Neural crest cell (in vitro differentiated cells): ENCODE results near the gene TBC1D16. TPM values are rescaled to one million over a fixed set of nuclear protein-coding genes. Genes with fewer than 3 reads are reported as not detected.

Source experiments
- DNase-seq: peaks from one replicate; pipeline ENCODE4 v3.0.0; 2021; ENCODE audit warnings: low read depth, mixed read lengths, low spot score
- H3K27ac Mint-ChIP-seq: one replicate; pipeline ENCODE4 v1.8.0; 2021; ENCODE audit warnings: mild to moderate bottlenecking, mixed read lengths; ENCODE audit not compliant: unreplicated experiment
- H3K27me3 Mint-ChIP-seq: 2 replicates; pipeline ENCODE4 v1.8.0; 2021; ENCODE audit warnings: low read depth, mild to moderate bottlenecking, mixed read lengths
- H3K36me3 Mint-ChIP-seq: 2 replicates; pipeline ENCODE4 v1.8.0; 2021; ENCODE audit warnings: low read depth, mild to moderate bottlenecking, mixed read lengths
- H3K4me1 Mint-ChIP-seq: 2 replicates; pipeline ENCODE4 v1.8.0; 2021; ENCODE audit warnings: mixed read lengths
- H3K4me3 Mint-ChIP-seq: one replicate; pipeline ENCODE4 v1.8.0; 2021; ENCODE audit warnings: mild to moderate bottlenecking, mixed read lengths
- H3K9me3 Mint-ChIP-seq: 2 replicates; pipeline ENCODE4 v1.8.0; 2021; ENCODE audit warnings: mixed read lengths
- total RNA-seq: library from RNA; stranded (reverse); gene quantifications from 2 replicates; pipeline ENCODE4 v1.2.1, GENCODE V29; 2021
- TF ChIP-seq, protein P1 (sequence below): fragments of 200-600 bp; sonication (generic); conservative IDR thresholded peaks from 2 replicates; pipeline ENCODE4 v1.5.0; 2021; ENCODE audit warnings: antibody characterized with exemption, mild to moderate bottlenecking

The TBC1D16 gene
- total RNA-seq, 1 donor from 2014 or later = 96.2 TPM

GRCh38 chr17:80031691-80032430, 3.8 kb downstream of the TBC1D16 start:
- no peaks in the 10 kb centered on the region for H3K27me3 Mint-ChIP-seq
- H3K4me1 Mint-ChIP-seq = peaks cover 56% of the 10 kb centered on the region
- H3K36me3 Mint-ChIP-seq = peaks cover 2% of the 10 kb centered on the region
- peak overlapping the region; percentile 68 for H3K4me3 Mint-ChIP-seq
- TF ChIP-seq, protein P1, sequence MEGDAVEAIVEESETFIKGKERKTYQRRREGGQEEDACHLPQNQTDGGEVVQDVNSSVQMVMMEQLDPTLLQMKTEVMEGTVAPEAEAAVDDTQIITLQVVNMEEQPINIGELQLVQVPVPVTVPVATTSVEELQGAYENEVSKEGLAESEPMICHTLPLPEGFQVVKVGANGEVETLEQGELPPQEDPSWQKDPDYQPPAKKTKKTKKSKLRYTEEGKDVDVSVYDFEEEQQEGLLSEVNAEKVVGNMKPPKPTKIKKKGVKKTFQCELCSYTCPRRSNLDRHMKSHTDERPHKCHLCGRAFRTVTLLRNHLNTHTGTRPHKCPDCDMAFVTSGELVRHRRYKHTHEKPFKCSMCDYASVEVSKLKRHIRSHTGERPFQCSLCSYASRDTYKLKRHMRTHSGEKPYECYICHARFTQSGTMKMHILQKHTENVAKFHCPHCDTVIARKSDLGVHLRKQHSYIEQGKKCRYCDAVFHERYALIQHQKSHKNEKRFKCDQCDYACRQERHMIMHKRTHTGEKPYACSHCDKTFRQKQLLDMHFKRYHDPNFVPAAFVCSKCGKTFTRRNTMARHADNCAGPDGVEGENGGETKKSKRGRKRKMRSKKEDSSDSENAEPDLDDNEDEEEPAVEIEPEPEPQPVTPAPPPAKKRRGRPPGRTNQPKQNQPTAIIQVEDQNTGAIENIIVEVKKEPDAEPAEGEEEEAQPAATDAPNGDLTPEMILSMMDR = no peak
- DNase-seq = no peak
- H3K27ac Mint-ChIP-seq = no peak overlapping the region
- H3K9me3 Mint-ChIP-seq = no peaks in the 10 kb centered on the region

DNA sequence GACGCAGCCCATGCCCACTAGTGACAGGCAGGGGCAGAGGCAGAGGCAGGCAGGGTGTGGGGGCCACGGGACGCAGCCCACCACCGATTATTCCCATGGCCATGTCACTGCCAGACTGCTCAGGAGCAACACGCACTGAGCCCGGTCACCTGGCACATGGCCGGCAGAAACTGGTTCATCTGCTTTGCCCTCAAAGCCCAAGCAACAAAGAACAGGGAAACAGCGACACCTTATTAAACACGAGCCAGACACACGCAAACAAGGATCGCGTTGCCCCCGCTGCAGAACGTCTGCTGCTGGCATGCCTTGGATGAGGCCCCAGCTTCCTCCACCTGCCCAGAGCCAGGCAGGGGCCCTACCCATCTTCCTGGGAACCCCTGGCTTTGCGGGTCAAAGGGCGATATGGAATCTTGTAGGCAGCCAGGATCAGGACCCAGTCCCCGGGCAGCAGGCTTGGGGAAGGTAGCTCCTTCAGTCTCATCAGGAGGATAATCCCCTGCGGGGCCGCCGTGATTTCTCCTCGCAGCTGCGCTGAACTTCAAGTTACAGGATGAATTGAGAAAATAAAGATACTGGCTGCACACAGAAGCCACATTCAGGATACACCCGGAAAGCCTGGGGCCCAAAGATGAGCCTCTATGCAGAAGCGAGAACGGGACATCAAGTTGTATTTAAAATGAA, 4.8 kb downstream of the TBC1D16 start:
- Mint-ChIP-seq H3K9me3 (no peaks in the 10 kb centered on the region), H3K36me3 (peaks cover 3% of the 10 kb centered on the region), H3K27me3 (no peaks in the 10 kb centered on the region), H3K4me3 (peak overlapping the region; percentile 68), H3K4me1 (peaks cover 63% of the 10 kb centered on the region), H3K27ac (no peak overlapping the region)
- TF ChIP-seq, protein P1 = no peak
- DNase-seq = no peak

DNA sequence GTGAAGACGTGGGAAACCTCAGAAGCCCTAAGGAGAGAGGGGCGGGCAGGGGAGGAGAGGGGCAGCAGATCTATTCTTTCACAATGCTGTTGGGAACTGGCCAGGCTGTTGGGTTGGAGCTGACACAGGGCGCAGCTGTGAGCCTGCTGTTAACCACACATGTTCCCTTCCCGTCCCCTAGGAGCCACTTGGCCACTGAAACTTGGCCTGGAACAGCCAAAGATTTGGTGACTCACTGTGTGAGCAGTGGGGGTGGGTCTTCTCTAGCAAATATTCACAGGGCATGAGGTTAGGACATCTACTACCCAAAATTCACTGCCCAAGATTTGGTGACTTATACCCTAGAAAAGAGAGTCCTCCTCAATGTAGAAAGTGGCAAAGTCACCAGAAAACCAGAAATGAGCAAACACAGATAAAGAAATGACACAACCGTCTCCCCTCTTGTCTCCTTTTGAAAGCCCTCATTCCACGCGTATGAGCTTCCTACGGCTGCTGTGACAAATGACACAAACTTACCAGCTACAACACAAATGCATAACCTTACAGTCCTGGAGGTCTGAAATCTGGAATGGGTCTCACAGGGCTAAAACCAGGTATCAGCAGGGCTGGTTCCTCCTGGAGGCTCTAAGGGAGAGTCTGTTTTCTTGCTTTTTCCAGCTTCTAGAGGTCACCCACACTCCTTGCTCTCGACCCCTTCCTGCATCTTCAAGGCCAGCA, 6.3 kb downstream of the TBC1D16 start:
- Mint-ChIP-seq H3K36me3 (peaks cover 3% of the 10 kb centered on the region), H3K4me3 (peak overlapping the region; percentile 16)
- DNase-seq = no peak

GRCh38 chr17:80028030-80028429, 7.6 kb downstream of the TBC1D16 start:
- no peak overlapping the region for H3K27ac Mint-ChIP-seq
- DNase-seq = no peak
- no peak overlapping the region for H3K4me3 Mint-ChIP-seq
- peaks cover 43% of the 10 kb centered on the region for H3K4me1 Mint-ChIP-seq
- H3K27me3 Mint-ChIP-seq = no peaks in the 10 kb centered on the region
- TF ChIP-seq, protein P1 = no peak
- peaks cover 3% of the 10 kb centered on the region for H3K36me3 Mint-ChIP-seq
- H3K9me3 Mint-ChIP-seq = no peaks in the 10 kb centered on the region

More for the DNA sequence above, 6.3 kb downstream of the TBC1D16 start:
- TF ChIP-seq, protein P1 = no peak
- H3K9me3 Mint-ChIP-seq = no peaks in the 10 kb centered on the region
- H3K27ac Mint-ChIP-seq = no peak overlapping the region
- peaks cover 54% of the 10 kb centered on the region for H3K4me1 Mint-ChIP-seq
- no peaks in the 10 kb centered on the region for H3K27me3 Mint-ChIP-seq

GRCh38 chr17:80027043-80027435, 8.6 kb downstream of the TBC1D16 start:
- H3K27me3 Mint-ChIP-seq = no peaks in the 10 kb centered on the region
- peaks cover 3% of the 10 kb centered on the region for H3K36me3 Mint-ChIP-seq
- no peak overlapping the region for H3K27ac Mint-ChIP-seq
- peaks cover 33% of the 10 kb centered on the region for H3K4me1 Mint-ChIP-seq
- TF ChIP-seq, protein P1 = no peak
- no peak for DNase-seq
- H3K4me3 Mint-ChIP-seq = peak overlapping the region; percentile 38
- H3K9me3 Mint-ChIP-seq = no peaks in the 10 kb centered on the region
